GM18873 (cell line): ENCODE measurements around the gene SLC6A17.

Source experiments
- ATAC-seq: cut with Tn5 transposase; IDR thresholded peaks from one replicate; pipeline ENCODE4 v1.9.1; 2021; ENCODE audit warnings: mild to moderate bottlenecking, moderate library complexity, moderate number of reproducible peaks; ENCODE audit not compliant: unreplicated experiment, low FRiP score

The SLC6A17 gene

GRCh38 chr1:110215621-110216515 lies 65.6 kb downstream of the SLC6A17 start:
- no peak for ATAC-seq

GRCh38 chr1:110216844-110217444 lies 66.7 kb downstream of the SLC6A17 start:
- ATAC-seq: no peak

- no peak for ATAC-seq
Observed at GRCh38 chr1:110218137-110218536, 67.8 kb downstream of the SLC6A17 start.

- no peak for ATAC-seq
Observed at GRCh38 chr1:110218739-110219138, 68.4 kb downstream of the SLC6A17 start.

- ATAC-seq: no peak
Observed at GRCh38 chr1:110220324-110220723, 70.0 kb downstream of the SLC6A17 start.

GRCh38 chr1:110221119-110221518 lies 70.8 kb downstream of the SLC6A17 start:
- no peak for ATAC-seq

GRCh38 chr1:110223127-110223526 lies 72.8 kb downstream of the SLC6A17 start:
- no peak for ATAC-seq

GRCh38 chr1:110223581-110223980 lies 73.3 kb downstream of the SLC6A17 start:
- no peak for ATAC-seq

- no peak for ATAC-seq
Observed at GRCh38 chr1:110224240-110224995, 74.1 kb downstream of the SLC6A17 start.

- no peak for ATAC-seq
Observed at GRCh38 chr1:110225212-110225611, 74.9 kb downstream of the SLC6A17 start.

GRCh38 chr1:110225756-110226404 lies 75.6 kb downstream of the SLC6A17 start:
- ATAC-seq: no peak

- no peak for ATAC-seq
Observed at GRCh38 chr1:110227774-110228173, 77.5 kb downstream of the SLC6A17 start.

GRCh38 chr1:110228381-110228780 lies 78.1 kb downstream of the SLC6A17 start:
- no peak for ATAC-seq

- ATAC-seq: no peak
Observed at GRCh38 chr1:110228869-110229268, 78.6 kb downstream of the SLC6A17 start.

- ATAC-seq: no peak
Observed at GRCh38 chr1:110229348-110230001, 79.2 kb downstream of the SLC6A17 start.

- ATAC-seq: no peak
Observed at GRCh38 chr1:110230381-110231199, 80.3 kb downstream of the SLC6A17 start.

- no peak for ATAC-seq
Observed at GRCh38 chr1:110233861-110234260, 83.6 kb downstream of the SLC6A17 start.

GRCh38 chr1:110234691-110235090 lies 84.4 kb downstream of the SLC6A17 start:
- no peak for ATAC-seq

- ATAC-seq: no peak
Observed at GRCh38 chr1:110235181-110235833, 85.0 kb downstream of the SLC6A17 start.
